ENCODE results near the gene KPNA6. TPM values are rescaled to one million over a fixed set of nuclear protein-coding genes. Genes with fewer than 3 reads are reported as not detected.

The KPNA6 gene
- total and polyA plus RNA-seq, 2 of the 4 experiments (the other 2 are of a cell fraction) = 27.0 to 50.7 TPM

DNA sequence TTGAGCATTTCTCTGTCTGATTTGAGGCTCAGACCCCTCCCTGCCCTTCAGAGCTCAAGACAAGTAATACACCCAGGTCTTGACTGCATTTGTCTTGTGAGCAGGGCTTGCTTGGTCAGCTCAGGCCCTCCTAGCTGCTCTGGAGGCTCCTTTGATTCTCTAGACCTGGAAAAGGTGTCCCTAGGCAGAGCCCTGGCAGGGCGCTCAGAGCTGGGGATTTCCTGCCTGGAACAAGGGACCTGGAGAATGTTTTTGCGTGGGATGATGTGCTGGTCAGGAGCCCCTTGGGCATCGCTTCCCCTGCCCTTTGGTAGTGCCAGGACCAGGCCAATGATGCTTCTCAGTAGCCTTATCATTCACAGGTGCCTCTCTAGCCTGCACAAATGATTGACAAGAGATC is 87.7 kb downstream of the KPNA6 start:
- Histone ChIP-seq H3K23ac (ENCODE audit: low read depth, low read length) (no peak overlapping the region), H3K14ac (replicated peaks; ENCODE audit: low read depth, low read length) (no peak overlapping the region), H3K9ac (ENCODE audit: low read depth, low read length) (no peak overlapping the region), H2BK120ac (ENCODE audit: low read depth, low read length) (no peak overlapping the region), H3K18ac (ENCODE audit: low read depth, low read length) (no peak overlapping the region), H3K36me3 (ENCODE audit: control insufficient read depth, insufficient read depth, low read length) (peaks cover 75% of the 10 kb centered on the region), H2BK5ac (ENCODE audit: low read depth, low read length, poor library complexity, severe bottlenecking) (no peak overlapping the region), H2AFZ (replicated peaks; ENCODE audit: low read length, poor library complexity) (no peak overlapping the region), H3K4me3 (ENCODE audit: insufficient read depth, low read depth, low read length) (no peak overlapping the region), H4K20me1 (ENCODE audit: insufficient read depth, low read length) (peaks cover 23% of the 10 kb centered on the region), H3K27me3 (ENCODE audit: control insufficient read depth, insufficient read depth, low read length) (no peaks in the 10 kb centered on the region), H4K8ac (ENCODE audit: low read depth in 2 of 2, low read length in 2 of 2) (no peak overlapping the region), H3K79me1 (ENCODE audit: low read depth in 1 of 2, low read length in 2 of 2) (peaks cover 17 to 68% of the 10 kb centered on the region in 2 experiments), H3K56ac (ENCODE audit: extremely low read depth, insufficient read depth, low read length) (no peak overlapping the region), H3K4me1 (ENCODE audit: control insufficient read depth, insufficient read depth, low read length) (peaks cover 26% of the 10 kb centered on the region), H4K91ac (ENCODE audit: insufficient read depth, low read depth, low read length) (no peak overlapping the region), H2BK20ac (ENCODE audit: low read depth, low read length) (no peak overlapping the region), H4K5ac (ENCODE audit: low read depth, low read length) (no peak overlapping the region), H3K27ac (ENCODE audit: insufficient read depth, low read length) (no peak overlapping the region), H3K4ac (ENCODE audit: low read depth, low read length) (no peak overlapping the region), H2AK9ac (replicated peaks; ENCODE audit: low read depth, low read length, poor library complexity) (no peak overlapping the region), H3K9me1 (ENCODE audit: insufficient read depth, low read length) (peaks cover 13% of the 10 kb centered on the region; the same call in 1 of the 2 replicates), H3K4me2 (ENCODE audit: low read depth, low read length) (no peak overlapping the region), H3K9me3 (ENCODE audit: control insufficient read depth, insufficient read depth, low read length) (no peaks in the 10 kb centered on the region), H2AK5ac (ENCODE audit: low read depth, low read length) (no peak overlapping the region), H2BK15ac (ENCODE audit: low read depth, low read length) (no peak overlapping the region)
- dilution Hi-C loops (cut with HindIII; ENCODE audit: low sequenced_read_pairs, unreplicated experiment) = no loop called here
- WGBS, 2 experiments (ENCODE audit: extremely low coverage in 2 of 2, insufficient read length in 1 of 2) = 92% methylated on average over 2 of the region's 3 CpGs; no CpG with 5 or more reads in 1 of the 2 experiments
- in situ Hi-C loops (cut with MboI; ENCODE audit: low sequenced_read_pairs) = no loop called here
- intact Hi-C loops (cut with micrococcal nuclease) = no loop called here
- POLR2A ChIA-PET (ENCODE audit: unreplicated experiment) = no interaction called here
- ATAC-seq (ENCODE audit: low read depth) (no peak), DNase-seq (no peak)
- no TSS peak for BruUV-seq (replicated peaks)
- CTCF ChIA-PET = interaction anchor here (1.8 kb wide), 1 partner anchor 20 kb away, joined by 6 read pairs; no protein-coding TSS in a partner anchor
- TF ChIP-seq NFE2L2 (IDR thresholded peaks at IDR 0.05; ENCODE audit: low read depth, low read length) = no peak
- no peak for TF ChIP-seq FOS (IDR thresholded peaks at IDR 0.05; ENCODE audit: low read depth, low read length)
- no peak for TF ChIP-seq MXI1 (IDR thresholded peaks at IDR 0.05; ENCODE audit: borderline replicate concordance, low read depth, low read length)
- TF ChIP-seq RFX5 (IDR thresholded peaks at IDR 0.05; ENCODE audit: low read depth, low read length) = no peak
- TF ChIP-seq MAZ (IDR thresholded peaks at IDR 0.05; ENCODE audit: borderline replicate concordance, low read depth, low read length) = no peak

Data from IMR-90 (cell line).